Measurements from ENCODE around the gene TESK2.
"Not testable (repeated sequence)": the region's sequence is repeated elsewhere in the genome, so short reads cannot be mapped to it uniquely, and the experiment has no call there.

TESK2 gene

GRCh38 chr1:45518910-45519309, 27.9 kb upstream of the TESK2 start:
- H3K27ac Mint-ChIP-seq: peak overlapping the region; percentile 72
- DNase-seq: no peak
- no peaks in the 10 kb centered on the region for H3K27me3 Mint-ChIP-seq
- peaks cover 41% of the 10 kb centered on the region for H3K36me3 Mint-ChIP-seq
- peaks cover 53% of the 10 kb centered on the region for H3K4me1 Mint-ChIP-seq
- CTCF ChIA-PET: interaction anchor here (0.6 to 7.8 kb wide), 3 partner anchors 32 to 115 kb away, joined by 3 to 60 read pairs (median 5); partner anchors contain the start of gene AKR1A1
- H3K9me3 Mint-ChIP-seq: no peaks in the 10 kb centered on the region
- H3K4me3 Mint-ChIP-seq: peak overlapping the region; percentile 96

GRCh38 chr1:45518366-45518765, 27.4 kb upstream of the TESK2 start:
- not testable (repeated sequence) for H3K9me3 Mint-ChIP-seq, DNase-seq, H3K27ac Mint-ChIP-seq, H3K27me3 Mint-ChIP-seq, H3K4me3 Mint-ChIP-seq
- CTCF ChIA-PET: interaction anchor here (1.3 to 7.8 kb wide), 2 partner anchors 32 to 51 kb away, joined by 5 to 60 read pairs; partner anchors contain the start of gene AKR1A1
- Mint-ChIP-seq H3K4me1 (peaks cover 50% of the 10 kb centered on the region), H3K36me3 (peaks cover 45% of the 10 kb centered on the region)

GRCh38 chr1:45516465-45516864, 25.5 kb upstream of the TESK2 start:
- Mint-ChIP-seq H3K27me3 (no peaks in the 10 kb centered on the region), H3K27ac (no peak overlapping the region), H3K9me3 (no peaks in the 10 kb centered on the region), H3K36me3 (peaks cover 54% of the 10 kb centered on the region), H3K4me1 (peaks cover 32% of the 10 kb centered on the region), H3K4me3 (no peak overlapping the region)
- no peak for DNase-seq
- CTCF ChIA-PET: interaction anchor here (0.9 to 7.8 kb wide), 4 partner anchors 12 to 170 kb away, joined by 3 to 60 read pairs (median 4); partner anchors contain the start of gene GPBP1L1

GRCh38 chr1:45516036-45516435, 25.1 kb upstream of the TESK2 start:
- no peaks in the 10 kb centered on the region for H3K9me3 Mint-ChIP-seq
- DNase-seq: no peak
- H3K27ac Mint-ChIP-seq: no peak overlapping the region
- H3K36me3 Mint-ChIP-seq: peaks cover 58% of the 10 kb centered on the region
- peaks cover 32% of the 10 kb centered on the region for H3K4me1 Mint-ChIP-seq
- no peaks in the 10 kb centered on the region for H3K27me3 Mint-ChIP-seq
- H3K4me3 Mint-ChIP-seq: no peak overlapping the region
- CTCF ChIA-PET: interaction anchor here (0.9 to 7.8 kb wide), 3 partner anchors 15 to 170 kb away, joined by 3 to 60 read pairs (median 4); partner anchors contain the start of gene GPBP1L1

- Mint-ChIP-seq H3K4me1 (peaks cover 15% of the 10 kb centered on the region), H3K36me3 (peaks cover 68% of the 10 kb centered on the region)
- not testable (repeated sequence) for H3K27me3 Mint-ChIP-seq, DNase-seq, H3K4me3 Mint-ChIP-seq, H3K27ac Mint-ChIP-seq, H3K9me3 Mint-ChIP-seq
- CTCF ChIA-PET: interaction anchor here (1.2 to 6.2 kb wide), 3 partner anchors 11 to 56 kb away, joined by 3 to 176 read pairs (median 13); no protein-coding TSS in a partner anchor
Measured at GRCh38 chr1:45513532-45514260, 22.7 kb upstream of the TESK2 start.

GRCh38 chr1:45512641-45513054, 21.7 kb upstream of the TESK2 start:
- Mint-ChIP-seq H3K9me3 (no peaks in the 10 kb centered on the region), H3K27me3 (no peaks in the 10 kb centered on the region), H3K4me1 (peaks cover 10% of the 10 kb centered on the region), H3K36me3 (peaks cover 75% of the 10 kb centered on the region), H3K27ac (no peak overlapping the region), H3K4me3 (no peak overlapping the region)
- CTCF ChIA-PET: interaction anchor here (0.6 to 6.2 kb wide), 20 partner anchors 9 to 710 kb away, joined by 3 to 176 read pairs (median 4); partner anchors contain the start of genes MUTYH and PRDX1
- peak; percentile 76 for DNase-seq

GRCh38 chr1:45510972-45511527, 20.1 kb upstream of the TESK2 start:
- Mint-ChIP-seq H3K27ac (no peak overlapping the region), H3K27me3 (no peaks in the 10 kb centered on the region), H3K4me1 (no peaks in the 10 kb centered on the region), H3K36me3 (peaks cover 63% of the 10 kb centered on the region), H3K9me3 (no peaks in the 10 kb centered on the region), H3K4me3 (no peak overlapping the region)
- DNase-seq: no peak
- CTCF ChIA-PET: interaction anchor here (0.9 to 6.2 kb wide), 10 partner anchors 10 to 63 kb away, joined by 3 to 176 read pairs (median 4); partner anchors contain the start of genes CCDC163, MMACHC and PRDX1

GRCh38 chr1:45510036-45510971, 19.3 kb upstream of the TESK2 start:
- Mint-ChIP-seq H3K36me3 (peaks cover 57% of the 10 kb centered on the region), H3K27ac (no peak overlapping the region)
- CTCF ChIA-PET: interaction anchor here (0.9 to 6.2 kb wide), 4 partner anchors 9 to 59 kb away, joined by 3 to 176 read pairs (median 5); no protein-coding TSS in a partner anchor

GRCh38 chr1:45508295-45509151, 17.6 kb upstream of the TESK2 start:
- Mint-ChIP-seq H3K27me3 (no peaks in the 10 kb centered on the region), H3K36me3 (peaks cover 41% of the 10 kb centered on the region), H3K27ac (no peak overlapping the region), H3K4me3 (no peak overlapping the region), H3K9me3 (no peaks in the 10 kb centered on the region), H3K4me1 (no peaks in the 10 kb centered on the region)
- CTCF ChIA-PET: interaction anchor here (6.2 kb wide), 1 partner anchor 61 kb away, joined by 176 read pairs; no protein-coding TSS in a partner anchor
- no peak for DNase-seq

More at GRCh38 chr1:45510036-45510971, 19.3 kb upstream of the TESK2 start:
- no peaks in the 10 kb centered on the region for H3K4me1 Mint-ChIP-seq
- DNase-seq: no peak
- no peaks in the 10 kb centered on the region for H3K9me3 Mint-ChIP-seq
- no peaks in the 10 kb centered on the region for H3K27me3 Mint-ChIP-seq
- H3K4me3 Mint-ChIP-seq: no peak overlapping the region

GRCh38 chr1:45507893-45508292, 16.9 kb upstream of the TESK2 start:
- no peak overlapping the region for H3K27ac Mint-ChIP-seq
- peaks cover 38% of the 10 kb centered on the region for H3K36me3 Mint-ChIP-seq
- no peak overlapping the region for H3K4me3 Mint-ChIP-seq
- H3K9me3 Mint-ChIP-seq: no peaks in the 10 kb centered on the region
- no peaks in the 10 kb centered on the region for H3K27me3 Mint-ChIP-seq
- H3K4me1 Mint-ChIP-seq: no peaks in the 10 kb centered on the region
- no peak for DNase-seq
- CTCF ChIA-PET: interaction anchor here (6.2 kb wide), 1 partner anchor 62 kb away, joined by 176 read pairs; no protein-coding TSS in a partner anchor

GRCh38 chr1:45507195-45507594, 16.2 kb upstream of the TESK2 start:
- Mint-ChIP-seq H3K27ac (no peak overlapping the region), H3K36me3 (peaks cover 35% of the 10 kb centered on the region), H3K9me3 (no peaks in the 10 kb centered on the region), H3K27me3 (no peaks in the 10 kb centered on the region), H3K4me3 (no peak overlapping the region), H3K4me1 (no peaks in the 10 kb centered on the region)
- DNase-seq: no peak
- CTCF ChIA-PET: interaction anchor here (1.4 kb wide), 1 partner anchor 63 kb away, joined by 5 read pairs; no protein-coding TSS in a partner anchor

- CTCF ChIA-PET: interaction anchor here (1.6 to 3.1 kb wide), 2 partner anchors 9 to 13 kb away, joined by 5 to 13 read pairs; no protein-coding TSS in a partner anchor
- DNase-seq: no peak
- Mint-ChIP-seq H3K4me1 (peaks cover 28% of the 10 kb centered on the region), H3K27ac (no peak overlapping the region), H3K9me3 (no peaks in the 10 kb centered on the region), H3K4me3 (no peak overlapping the region), H3K36me3 (peaks cover 11% of the 10 kb centered on the region), H3K27me3 (no peaks in the 10 kb centered on the region)
Measured at GRCh38 chr1:45503462-45504360, 12.7 kb upstream of the TESK2 start.
